OCI-M1 (cell line): ENCODE results near the gene TK2.
A peak's percentile ranks its signal among the peaks of the same experiment; 100 is the strongest.
"Not testable (repeated sequence)": the region's sequence is repeated elsewhere in the genome, so short reads cannot be mapped to it uniquely, and the experiment has no call there.

ENCODE experiments used
- DNase-seq: peaks from one replicate; lab custom pipeline; 2025; lab: John Stamatoyannopoulos, UW

The TK2 gene

DNA sequence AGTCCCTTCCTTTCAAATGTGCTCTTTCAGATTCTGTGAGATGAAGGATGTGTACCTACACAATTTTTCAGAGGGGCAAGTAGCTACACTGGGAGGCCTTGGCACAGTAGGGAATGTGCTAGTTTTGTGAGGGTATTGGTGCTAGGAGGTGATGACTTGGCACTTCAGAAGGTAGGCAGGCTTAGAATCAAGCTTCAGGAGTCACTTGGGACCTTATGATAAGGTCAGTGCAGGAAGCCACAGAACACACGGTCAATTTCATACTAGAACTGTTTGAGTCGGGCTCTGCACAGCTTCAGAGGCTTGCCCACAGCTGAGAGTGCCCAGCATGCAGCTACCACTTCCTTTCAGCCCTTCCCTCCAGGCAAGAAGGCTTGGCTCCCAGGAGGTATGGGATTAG lies 22.4 kb upstream of the TK2 start:
- peak; percentile 58 for DNase-seq

DNA sequence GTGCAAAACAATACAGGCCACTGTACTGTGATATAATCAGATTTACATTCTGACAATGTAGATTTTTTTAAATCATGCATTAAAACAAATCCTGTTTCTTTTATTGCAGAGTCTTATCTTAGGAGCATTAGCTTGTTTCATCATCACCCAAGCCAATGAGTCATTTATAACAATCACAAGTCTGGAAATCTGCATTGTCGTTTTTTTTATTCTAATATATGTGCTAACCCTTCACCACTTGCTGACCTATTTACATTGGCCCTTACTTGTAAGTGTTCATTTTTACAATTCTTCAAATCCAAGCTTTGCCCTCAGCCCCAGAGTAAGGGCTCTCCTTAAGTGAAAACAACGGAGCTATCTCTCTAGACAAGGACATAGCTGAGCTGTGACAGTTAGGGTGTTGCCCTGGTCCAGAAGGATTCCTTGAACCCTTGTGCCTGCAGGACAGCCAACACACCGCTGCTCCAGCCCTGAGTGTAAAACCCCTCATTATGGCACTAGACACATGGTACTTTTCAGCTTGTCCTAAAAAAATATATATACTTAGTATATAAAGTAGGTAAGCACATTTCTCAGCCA lies 20.0 kb upstream of the TK2 start:
- peak; percentile 65 for DNase-seq

DNA sequence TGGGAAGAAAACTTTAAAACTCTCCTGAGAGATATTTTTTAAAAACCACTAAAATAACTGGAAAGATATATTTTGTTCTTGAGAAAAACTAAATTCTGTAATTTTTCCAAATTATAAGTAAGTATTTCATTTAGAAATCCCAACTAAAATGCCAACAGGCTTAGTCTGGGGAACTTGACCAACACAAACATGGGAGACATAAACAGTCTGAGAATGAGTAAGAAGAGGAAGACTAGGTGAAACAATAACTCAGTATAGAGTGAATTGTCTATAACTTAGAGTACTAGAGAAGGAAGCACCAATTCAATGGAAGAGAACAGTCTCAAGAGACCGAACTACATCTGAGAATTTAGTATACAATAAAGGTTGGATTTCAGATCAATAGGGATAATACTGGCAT lies 19.2 kb upstream of the TK2 start:
- DNase-seq = no peak

DNA sequence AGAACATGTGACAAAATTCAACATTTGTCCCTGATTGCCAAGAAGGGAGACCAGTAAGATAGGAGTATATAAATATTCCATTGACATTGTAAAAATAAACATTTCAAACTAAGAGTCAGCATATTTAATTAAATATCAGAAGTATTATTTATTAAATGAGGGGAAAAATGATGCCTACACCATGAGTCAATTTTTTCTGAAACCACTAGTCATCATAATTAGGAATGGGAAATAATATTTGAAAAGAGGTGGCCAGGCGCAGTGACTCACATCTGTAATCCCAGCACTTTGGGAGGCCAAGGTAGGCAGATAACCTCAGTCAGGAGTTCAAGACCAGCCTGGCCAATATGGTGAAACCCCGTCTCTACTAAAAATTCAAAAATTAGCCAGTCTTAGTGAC lies 18.4 kb upstream of the TK2 start:
- DNase-seq = no peak

DNA sequence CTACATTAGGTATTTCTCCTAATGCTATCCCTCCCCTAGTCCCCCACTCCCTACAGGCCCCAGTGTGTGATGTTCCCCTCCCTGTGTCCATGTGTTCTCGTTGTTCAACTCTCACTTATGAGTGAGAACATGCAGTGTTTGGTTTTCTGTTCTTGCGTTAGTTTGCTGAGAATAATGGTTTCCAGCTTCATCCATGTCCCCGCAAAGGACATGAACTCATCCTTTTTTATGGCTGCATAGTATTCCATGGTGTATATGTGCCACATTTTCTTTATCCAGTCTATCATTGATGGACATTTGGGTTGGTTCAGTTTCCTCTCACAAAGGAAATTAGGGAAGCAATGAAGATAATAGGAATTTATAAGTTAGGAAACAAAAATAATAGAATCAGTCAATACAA lies 17.3 kb upstream of the TK2 start:
- not testable (repeated sequence) for DNase-seq

DNA sequence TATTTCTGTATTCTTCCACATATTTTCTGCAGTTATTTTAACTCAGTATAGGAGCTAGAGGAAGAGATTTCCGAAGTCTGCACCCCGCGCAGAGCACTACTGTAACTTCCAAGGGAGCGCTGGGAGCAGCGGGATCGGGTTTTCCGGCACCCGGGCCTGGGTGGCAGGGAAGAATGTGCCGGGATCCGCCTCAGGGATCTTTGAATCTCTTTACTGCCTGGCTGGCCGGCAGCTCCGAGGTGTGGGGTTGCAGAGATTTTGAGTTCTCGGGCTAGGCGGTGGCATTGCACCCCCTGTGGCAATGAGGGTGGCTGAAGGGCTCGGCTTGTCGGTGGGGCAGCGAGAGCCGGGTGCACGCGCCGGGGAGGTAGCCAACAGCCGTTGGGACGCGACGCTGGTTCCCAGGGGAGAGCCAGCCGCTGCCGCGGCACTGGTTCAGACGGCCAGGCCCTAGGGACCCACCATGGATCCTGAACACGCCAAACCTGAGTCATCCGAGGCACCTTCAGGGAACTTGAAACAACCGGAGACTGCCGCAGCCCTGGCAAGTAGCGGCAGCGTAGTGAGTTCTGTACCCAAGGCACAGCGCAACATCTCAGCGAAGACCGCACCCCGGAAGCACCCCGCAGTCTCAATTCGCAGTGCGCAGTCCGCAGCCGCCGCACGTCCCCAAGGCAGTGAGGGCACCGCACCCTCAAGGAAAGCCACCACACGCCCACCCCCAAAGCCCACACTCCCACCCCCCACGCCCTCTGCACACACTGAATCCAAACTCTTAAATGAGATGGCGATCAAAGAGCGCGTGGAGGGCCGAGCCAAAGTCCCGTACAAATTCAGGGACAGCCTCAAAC lies 16.4 kb upstream of the TK2 start, which contains the start of gene CMTM1:
Gene CMTM1 (plus strand): TSS at position 389 of the 851 bp plus-strand sequence. CDS start 75 bp downstream, at position 464.
- no peak for DNase-seq

DNA sequence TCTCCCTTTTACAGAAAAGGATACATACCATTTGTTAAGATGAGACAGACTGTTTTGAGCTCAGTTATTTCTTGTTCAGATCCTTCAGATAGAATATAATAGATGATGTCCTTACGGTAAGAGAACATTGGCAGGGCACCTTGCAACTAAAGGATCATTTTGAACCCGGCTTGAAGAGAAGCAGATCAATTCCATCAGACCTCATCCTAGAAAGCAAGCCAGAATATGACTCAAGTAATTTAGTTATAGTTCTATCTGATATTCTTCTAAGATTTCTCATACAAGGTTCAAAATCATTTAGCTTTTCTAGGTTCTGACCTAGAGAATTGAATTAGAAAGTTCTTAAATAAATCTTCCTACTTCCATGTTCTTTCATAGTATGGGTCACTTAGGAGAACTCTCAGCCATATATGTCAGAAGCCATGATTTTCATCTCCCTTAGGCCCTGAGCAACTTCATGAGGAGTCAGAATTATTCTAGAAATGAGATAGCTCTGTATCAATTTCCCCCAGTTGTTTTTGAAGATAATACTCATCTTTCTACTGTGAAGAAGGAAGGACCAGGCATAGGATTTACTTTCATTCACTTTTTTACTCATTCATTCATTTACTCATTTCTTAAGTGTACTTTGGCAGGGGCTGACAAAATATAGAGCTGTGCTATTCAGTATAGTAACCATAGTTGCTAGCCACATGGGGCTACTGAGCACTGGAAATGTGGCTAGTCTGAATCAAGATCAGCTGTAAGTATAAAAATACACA lies 13.8 kb upstream of the TK2 start:
- peak; percentile 46 for DNase-seq

DNA sequence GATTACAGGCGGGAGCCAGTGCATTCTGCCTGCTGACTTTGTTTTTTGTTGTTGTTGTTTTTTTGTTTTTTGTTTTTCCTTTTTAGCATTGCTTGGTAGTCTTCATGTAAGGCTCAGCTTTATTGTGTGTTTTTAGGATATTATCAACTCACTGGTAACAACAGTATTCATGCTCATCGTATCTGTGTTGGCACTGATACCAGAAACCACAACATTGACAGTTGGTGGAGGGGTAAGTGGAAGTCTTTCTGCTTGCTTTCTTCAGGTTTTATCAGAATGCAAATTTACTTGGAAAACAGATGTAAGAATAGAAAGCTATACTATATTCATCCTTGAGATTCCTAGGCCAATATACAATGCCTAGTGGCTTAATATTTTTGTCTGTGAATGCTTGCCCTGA lies 13.1 kb upstream of the TK2 start:
- DNase-seq = peak; percentile 89

DNA sequence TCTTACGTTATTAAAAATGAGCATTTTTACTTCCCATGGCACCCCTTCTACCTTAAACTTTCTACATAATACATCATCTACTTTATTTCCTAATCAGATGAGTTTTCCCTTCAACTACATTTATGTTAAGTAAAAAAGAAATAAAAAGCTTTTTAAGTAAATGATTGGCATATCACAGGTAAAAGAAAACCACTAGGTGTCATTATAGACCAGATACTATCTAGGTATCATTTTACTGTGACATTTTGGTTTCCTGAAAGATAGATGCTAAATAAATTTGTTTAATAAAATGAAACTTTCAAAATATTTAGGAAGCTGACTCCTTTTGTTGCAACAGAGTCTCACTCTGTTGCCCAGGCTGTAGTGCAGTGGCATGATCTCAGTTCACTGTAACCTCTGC lies 12.5 kb upstream of the TK2 start:
- DNase-seq = peak; percentile 15

DNA sequence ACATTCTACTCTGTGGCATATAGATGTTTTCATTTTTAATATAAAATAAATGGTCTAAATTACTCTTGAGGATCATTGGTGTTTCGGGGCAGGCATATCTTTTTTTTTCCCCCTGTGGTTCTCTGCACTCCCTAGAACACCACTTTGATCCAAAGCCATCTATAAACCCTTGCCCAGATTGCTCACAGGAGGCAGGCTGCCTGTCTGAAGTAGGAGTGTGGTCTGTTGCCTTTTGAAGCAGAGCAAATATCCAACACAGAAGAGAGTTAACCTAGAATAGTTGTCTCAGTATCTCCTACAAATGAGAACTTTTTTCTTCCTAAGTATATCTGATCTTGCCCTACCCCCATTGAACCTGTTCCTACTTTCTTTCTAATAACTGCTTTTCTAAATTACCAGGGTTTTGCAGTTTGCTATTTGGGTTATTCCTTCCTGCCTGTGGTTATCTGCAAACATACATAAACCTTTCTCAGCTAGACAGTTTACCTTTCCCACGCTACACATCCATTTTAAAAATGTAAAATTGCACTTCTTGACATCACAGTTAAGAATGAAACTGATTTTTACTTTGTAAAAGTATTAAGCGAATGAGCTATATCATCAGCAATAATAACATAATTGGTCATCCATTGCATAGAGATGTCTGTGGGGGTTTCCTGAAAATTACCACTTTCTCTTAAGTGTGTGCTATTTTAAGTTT lies 11.6 kb upstream of the TK2 start:
- DNase-seq = peak; percentile 21

DNA sequence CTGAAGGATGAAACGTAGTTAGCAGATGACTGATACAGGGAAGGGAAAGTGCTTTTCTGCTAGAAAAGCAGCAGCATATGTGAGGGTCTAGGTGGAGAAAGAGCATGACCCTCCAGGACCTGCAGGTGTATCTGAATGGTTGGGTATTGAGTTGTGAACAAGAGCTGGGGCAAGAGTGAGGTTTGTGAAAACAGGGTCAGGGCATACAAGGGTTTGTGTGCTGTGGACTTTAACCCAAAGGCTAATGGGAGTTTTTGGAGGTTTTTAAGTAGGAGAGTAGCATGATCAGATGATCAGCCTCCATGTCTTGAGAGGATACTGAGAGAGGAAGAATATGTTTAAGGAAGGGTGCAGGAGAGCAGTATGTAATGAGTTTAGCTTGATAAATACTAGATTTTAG lies 10.2 kb upstream of the TK2 start:
- DNase-seq = no peak

DNA sequence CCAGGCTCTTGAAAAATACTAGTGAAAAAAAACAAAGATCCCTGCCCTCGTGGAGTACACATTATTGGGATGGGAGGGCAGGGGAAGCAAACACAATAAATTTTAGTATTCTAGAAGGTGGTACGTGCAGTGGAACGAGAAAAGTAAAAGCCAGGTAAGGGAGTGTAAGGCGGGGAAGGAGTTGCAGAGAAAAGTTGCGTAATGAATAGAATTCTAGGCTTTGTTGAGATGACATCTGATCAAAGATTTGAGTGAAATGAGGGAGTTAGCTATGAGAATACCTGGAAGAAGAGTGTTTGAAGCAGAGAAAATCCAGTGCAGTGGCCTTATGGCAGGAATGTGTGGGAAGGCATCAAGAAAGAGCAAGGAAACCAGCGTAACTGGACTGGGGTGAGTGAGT lies 4.6 kb upstream of the TK2 start:
- no peak for DNase-seq

DNA sequence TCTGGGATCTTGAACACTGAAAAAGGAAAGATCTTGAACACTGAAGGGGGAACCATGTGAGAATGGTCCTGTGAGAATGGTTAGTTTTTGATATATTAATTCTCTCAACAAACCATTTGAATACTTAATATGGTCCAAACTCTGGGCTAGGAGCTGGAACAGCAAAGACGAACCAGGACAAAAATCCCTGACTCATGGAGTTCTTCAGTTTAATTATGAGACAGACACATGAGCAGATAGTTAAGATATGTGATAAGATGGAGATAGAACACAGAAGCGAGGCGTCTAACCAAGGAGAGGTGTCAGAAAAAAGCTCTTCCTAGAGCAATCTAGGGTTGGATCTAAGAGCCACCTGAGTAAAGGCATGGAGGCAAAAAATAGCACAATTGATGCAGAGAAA lies 4.1 kb upstream of the TK2 start:
- no peak for DNase-seq

DNA sequence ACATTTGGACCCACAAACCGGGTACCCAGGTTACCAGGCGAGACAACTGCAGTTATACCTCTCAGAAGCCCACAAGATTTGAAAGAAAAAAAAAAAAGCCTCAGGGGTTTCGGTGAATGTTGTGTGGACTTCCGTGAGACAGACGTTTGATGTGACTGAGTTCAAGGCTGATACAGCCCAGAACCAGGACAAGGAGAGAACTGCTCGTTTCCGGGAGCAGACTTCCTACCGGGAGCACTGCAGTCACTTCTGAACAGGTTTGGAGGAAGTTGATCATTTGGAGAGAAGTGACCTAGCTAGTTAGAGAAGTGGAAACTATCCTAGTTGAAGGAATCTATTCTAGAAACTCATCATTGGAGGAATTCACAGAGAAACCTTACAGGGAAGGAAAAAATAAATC lies 3.3 kb upstream of the TK2 start:
- peak; percentile 44 for DNase-seq

DNA sequence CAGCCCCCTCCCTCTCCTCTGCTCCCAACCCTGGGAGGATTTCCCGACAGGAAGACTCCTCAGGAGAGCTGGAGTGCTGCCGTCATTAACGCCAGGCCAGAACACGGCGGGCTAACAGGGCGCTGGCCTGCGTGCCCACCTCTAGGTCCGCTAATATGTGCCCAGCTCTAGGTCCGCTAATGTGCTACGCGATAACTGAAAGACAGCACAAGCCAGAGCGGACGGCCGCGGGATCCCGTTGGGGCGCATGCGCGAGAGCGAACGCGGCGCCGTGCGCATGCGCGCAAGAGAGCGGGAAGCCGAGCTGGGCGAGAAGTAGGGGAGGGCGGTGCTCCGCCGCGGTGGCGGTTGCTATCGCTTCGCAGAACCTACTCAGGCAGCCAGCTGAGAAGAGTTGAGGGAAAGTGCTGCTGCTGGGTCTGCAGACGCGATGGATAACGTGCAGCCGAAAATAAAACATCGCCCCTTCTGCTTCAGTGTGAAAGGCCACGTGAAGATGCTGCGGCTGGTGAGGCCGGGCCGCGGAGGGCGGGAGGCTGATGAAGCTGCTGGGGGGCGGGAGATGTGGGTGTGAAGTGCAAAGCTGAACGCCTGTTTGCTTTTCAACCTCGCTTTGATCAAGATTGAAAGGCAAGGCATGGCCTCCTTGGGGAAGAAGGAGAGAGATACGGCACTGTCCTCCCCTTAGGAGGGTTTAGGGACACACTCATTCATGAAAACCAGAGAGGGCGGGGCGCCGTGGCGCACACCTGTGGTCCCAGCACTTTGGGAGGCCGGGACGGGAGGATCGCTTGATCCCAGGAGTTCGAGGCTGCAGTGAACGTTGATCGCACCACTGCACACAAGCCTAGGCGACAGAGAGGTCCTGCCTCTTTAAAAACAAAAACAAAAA lies 2.6 kb upstream of the TK2 start, which contains the start of gene CKLF:
Gene CKLF (plus strand): TSS at position 291 of the 892 bp plus-strand sequence. CDS start 140 bp downstream, at position 431.
- DNase-seq = peak; percentile 97

DNA sequence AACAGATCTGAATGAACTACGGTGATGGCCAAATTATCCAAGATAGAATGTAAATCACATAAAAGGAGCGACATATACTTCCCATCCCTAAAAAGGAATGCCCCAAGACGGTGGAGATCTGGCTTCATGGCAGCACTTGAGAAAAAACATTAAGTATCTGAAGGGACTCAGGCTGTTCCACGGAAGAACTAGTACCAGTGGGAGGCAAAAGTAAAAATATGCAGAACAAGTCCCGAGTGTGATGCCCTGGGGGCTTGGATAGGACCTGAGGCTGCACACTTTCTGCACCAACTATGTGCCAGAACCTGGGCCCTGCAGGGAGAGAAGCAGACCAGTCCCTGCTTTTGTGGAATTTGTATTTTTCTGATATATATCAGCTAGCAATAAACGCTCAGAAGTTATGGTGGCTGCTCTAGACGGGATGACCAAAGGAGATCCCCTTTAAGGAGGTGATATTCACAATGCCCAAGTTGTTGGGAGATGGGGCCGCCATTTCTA lies 1.9 kb upstream of the TK2 start:
- DNase-seq = peak; percentile 69

DNA sequence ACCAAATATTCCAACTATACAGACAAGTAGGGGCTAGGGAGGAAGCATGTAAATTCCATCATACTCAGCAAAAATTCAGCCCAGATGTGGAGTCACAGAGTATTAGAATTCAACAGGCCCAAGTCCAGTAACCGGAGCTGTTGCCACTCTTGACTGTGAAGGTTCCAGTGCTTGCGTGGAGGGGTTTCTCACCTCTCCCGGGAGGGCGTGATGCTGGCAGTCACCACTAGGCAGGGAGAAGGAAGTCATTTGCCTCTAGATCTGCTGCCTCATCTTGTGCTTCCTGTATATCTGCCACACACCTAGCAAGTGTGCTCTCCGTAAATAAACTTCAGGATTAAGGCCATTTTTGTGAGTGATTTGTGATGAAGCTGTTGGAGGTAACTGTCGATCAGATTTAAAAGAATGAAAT lies 1.4 kb upstream of the TK2 start:
- DNase-seq = peak; percentile 78

DNA sequence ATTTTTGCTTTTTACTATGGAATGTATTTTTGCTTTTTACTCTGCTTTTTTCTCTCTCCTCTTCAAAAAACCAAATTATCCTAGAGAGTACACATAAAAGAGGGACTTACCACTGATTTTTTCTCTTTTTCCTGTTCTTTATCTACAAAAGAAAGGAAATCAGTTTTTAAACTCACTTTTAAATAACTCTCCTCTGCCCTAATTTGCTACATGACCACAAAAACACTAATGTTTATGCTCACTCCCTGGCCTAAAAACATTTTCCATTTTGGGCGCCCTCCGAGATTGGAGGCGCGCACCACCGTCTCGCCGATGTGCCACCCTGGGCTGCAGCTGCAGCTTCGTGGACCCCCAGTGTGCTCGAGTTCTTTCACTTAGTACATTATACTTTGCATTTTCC lies 1.1 kb downstream of the TK2 start:
- DNase-seq = no peak

DNA sequence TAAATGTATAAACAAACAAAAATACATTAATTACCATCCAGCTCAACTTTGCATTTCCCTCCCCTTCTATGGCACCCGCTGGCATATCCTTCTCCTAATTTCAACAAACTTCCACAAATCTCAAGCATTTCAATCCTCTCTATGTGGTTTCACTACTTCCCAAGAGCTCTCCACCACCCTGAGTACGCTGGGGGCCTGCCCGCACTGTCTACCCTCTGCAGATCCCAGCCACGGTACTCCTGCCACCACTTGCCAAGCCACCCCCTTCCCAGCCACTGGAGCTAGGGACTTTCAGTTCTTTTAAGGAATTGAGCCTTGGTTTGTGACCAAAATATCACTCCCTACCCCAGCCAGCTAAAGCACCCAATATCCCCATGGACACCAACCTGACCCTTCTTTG lies 1.9 kb downstream of the TK2 start:
- no peak for DNase-seq

DNA sequence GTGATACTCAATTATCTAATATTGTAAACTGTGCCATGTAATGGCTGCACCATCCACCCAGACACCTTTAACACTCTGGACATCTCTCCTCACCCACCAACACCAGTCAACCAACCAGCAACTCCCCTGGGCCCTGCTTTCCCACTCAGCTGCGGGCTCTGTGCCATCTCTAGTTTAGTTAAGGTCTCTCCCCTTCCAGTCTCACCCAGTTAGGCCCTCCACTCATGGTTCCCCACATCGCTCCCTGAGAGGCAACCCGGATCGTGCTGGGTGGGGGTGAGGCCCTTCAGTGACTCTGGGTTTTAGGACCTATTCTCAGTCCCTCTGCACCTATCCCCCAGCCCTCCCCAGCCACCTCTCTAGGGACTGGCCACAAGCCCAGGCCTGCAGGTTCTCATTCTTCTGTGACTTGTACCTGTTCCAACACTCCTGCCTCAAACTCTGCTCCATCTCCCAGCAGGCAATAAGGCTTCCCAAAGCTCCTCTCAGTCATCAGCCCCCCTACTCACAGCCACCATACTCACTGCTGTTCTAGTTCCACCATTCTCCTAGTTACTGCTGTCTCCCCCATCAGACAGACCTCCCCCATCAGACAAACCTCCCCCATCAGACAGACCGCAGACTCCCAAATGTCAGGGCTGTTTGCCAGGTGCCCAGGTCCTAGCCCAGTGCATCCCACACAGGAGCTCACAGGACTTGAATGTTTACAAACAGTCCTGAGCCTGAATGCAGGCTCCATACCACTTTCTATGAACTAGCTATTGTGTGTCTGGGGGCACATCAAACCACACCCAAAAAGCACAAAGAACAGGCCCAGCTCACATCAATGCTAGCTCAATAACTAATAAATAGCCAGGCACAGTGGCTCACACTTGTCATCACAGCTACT lies 2.6 kb downstream of the TK2 start:
- DNase-seq = no peak
